GM12892 (cell line): ENCODE data around the gene SAP25.

Experiments used
- POLR2A ChIP-seq: IDR thresholded peaks from 2 replicates; pipeline ENCODE4 v1.6.1; 2011; ENCODE audit warnings: low read depth, low read length, control low read depth
- POLR2AphosphoS5 ChIP-seq: IDR thresholded peaks from 2 replicates; pipeline ENCODE4 v1.6.1; 2011; ENCODE audit warnings: low read depth, low read length, control low read depth
- TAF1 ChIP-seq: IDR thresholded peaks from 2 replicates; pipeline ENCODE4 v1.6.1; 2011; ENCODE audit warnings: low read depth, mild to moderate bottlenecking, control low read depth, low read length, borderline replicate concordance

- no peak for TF ChIP-seq POLR2A
- TF ChIP-seq POLR2AphosphoS5 = no peak
- TF ChIP-seq TAF1 = no peak
Observed at GRCh38 chr7:100621554-100621953, 47.9 kb upstream of the SAP25 start.
